HepG2 (cell line): ENCODE data around the gene TSNAX. TPM values are rescaled to one million over a fixed set of nuclear protein-coding genes. Genes with fewer than 3 reads are reported as not detected.

Experiments
- ATAC-seq: fragments of 200-7000 bp; cut with Tn5 transposase; 3 replicates; pipeline ENCODE4 v1.9.1; 2020; ENCODE audit warnings: mild to moderate bottlenecking, moderate library complexity
- BruUV-seq: library from RNA; stranded (reverse); fragments of 400-500 nt; replicated peaks from 2 replicates; lab custom pipeline; 2021; lab: Mats Ljungman, UMichigan
- CTCF ChIA-PET: fragments of 300-600 bp; formaldehyde crosslinking; extraction: SDS; loops from one replicate; lab custom pipeline; 2021; ENCODE audit warnings: low total read pairs, inconsistent platforms, low intra/inter-chr PET ratio; lab: Yijun Ruan, JAX
- POLR2A ChIA-PET: fragments of 350-600 bp; sonication (Branson Sonifier 250); formaldehyde crosslinking; loops from one replicate; lab custom pipeline; 2020; ENCODE audit warnings: antibody characterized with exemption, inconsistent platforms; lab: Yijun Ruan, JAX
- DNase-seq: peaks from one replicate; pipeline ENCODE4 v3.0.0-alpha.2; 2015; ENCODE audit warnings: low spot score
- FAIRE-seq: peaks from 3 replicates; lab custom pipeline; 2011; peaks lifted over from hg19 to GRCh38; lab: Jason Lieb, UNC
- H2AFZ ChIP-seq: one replicate; pipeline ENCODE4 v1.6.1; 2011; ENCODE audit warnings: low read length, inconsistent platforms
- H3K27ac ChIP-seq: fragments of 300-600 bp; 3 replicates; pipeline ENCODE4 v1.8.0; 2011; ENCODE audit warnings: mixed run types, mild to moderate bottlenecking, mixed read lengths, low read length, inconsistent platforms; ENCODE audit not compliant: insufficient read depth; ENCODE audit errors: extremely low read length
- H3K27me3 ChIP-seq, 2 experiments: fragments of 200-600 bp in 1 of 2; 2 replicates in 1 of 2; 3 replicates in 1 of 2; pipeline versions ENCODE4 v1.6.0 to v1.8.0; 2011; ENCODE audit warnings: low read length in 2 of 2, mild to moderate bottlenecking in 2 of 2, moderate library complexity in 2 of 2, inconsistent platforms in 1 of 2; ENCODE audit not compliant: insufficient read depth in 2 of 2, control insufficient read depth in 1 of 2
- H3K36me3 ChIP-seq, 2 experiments: fragments of 200-600 bp in 1 of 2; replicated peaks in 1 of 2; 2 replicates in 1 of 2; 3 replicates in 1 of 2; pipeline versions ENCODE4 v1.5.1 to v1.8.0; 2011; ENCODE audit warnings: low read length in 2 of 2, inconsistent platforms in 1 of 2; ENCODE audit not compliant: insufficient read depth in 2 of 2, control insufficient read depth in 1 of 2
- H3K4me1 ChIP-seq: 2 replicates; pipeline ENCODE4 v1.5.1; 2012; ENCODE audit warnings: low read length, inconsistent platforms; ENCODE audit not compliant: insufficient read depth
- H3K4me2 ChIP-seq: 2 replicates; pipeline ENCODE4 v1.6.0; 2011; ENCODE audit warnings: low read depth, low read length, inconsistent platforms
- H3K4me3 ChIP-seq, 3 experiments: fragments of 200-600 bp in 1 of 3; sonication (generic), shearing (Covaris generic) in 1 of 3; replicated peaks in 1 of 3; 2 replicates each; pipeline ENCODE4 v1.5.1; 2011 to 2016; ENCODE audit warnings: low read length in 3 of 3, inconsistent platforms in 2 of 3, low read depth in 2 of 3, mild to moderate bottlenecking in 2 of 3, control low read depth in 1 of 3, mixed read lengths in 1 of 3; ENCODE audit not compliant: insufficient read depth in 1 of 3
- H3K79me2 ChIP-seq: one replicate; pipeline ENCODE4 v1.6.1; 2011; ENCODE audit warnings: low read length, inconsistent platforms; ENCODE audit not compliant: insufficient read depth
- H3K9ac ChIP-seq: 2 replicates; pipeline ENCODE4 v1.6.0; 2011; ENCODE audit warnings: mild to moderate bottlenecking, low read depth, low read length, inconsistent platforms; ENCODE audit not compliant: insufficient read depth
- H3K9me3 ChIP-seq: 2 replicates; pipeline ENCODE4 v1.5.1; 2012; ENCODE audit warnings: mild to moderate bottlenecking, low read length
- H4K20me1 ChIP-seq: 2 replicates; pipeline ENCODE4 v1.6.0; 2011; ENCODE audit warnings: inconsistent platforms, mild to moderate bottlenecking, low read length, moderate library complexity; ENCODE audit not compliant: insufficient read depth
- ATF2 ChIP-seq: sonication (generic); formaldehyde crosslinking; IDR thresholded peaks from 2 replicates; pipeline ENCODE4 v1.4.0; 2020; ENCODE audit warnings: missing genetic modification reagents
- CTCF ChIP-seq: sonication (generic); formaldehyde crosslinking; IDR thresholded peaks from 2 replicates; pipeline ENCODE4 v1.5.0; 2020; ENCODE audit warnings: mild to moderate bottlenecking, missing genetic modification reagents, moderate library complexity
- FOXO1 ChIP-seq: sonication (generic); formaldehyde crosslinking; IDR thresholded peaks from 2 replicates; pipeline ENCODE4 v1.4.0; 2020; ENCODE audit warnings: missing genetic modification reagents
- KAT2B ChIP-seq: fragments of 150-350 bp; IDR thresholded peaks from 2 replicates; pipeline ENCODE4 v1.6.1; 2014; ENCODE audit warnings: low read depth, low read length, borderline replicate concordance
- RAD21 ChIP-seq: fragments of 450-650 bp; formaldehyde crosslinking; IDR thresholded peaks from 2 replicates; pipeline ENCODE4 v1.5.0; 2020; ENCODE audit warnings: mild to moderate bottlenecking
- SMC3 ChIP-seq: IDR thresholded peaks from 2 replicates; pipeline ENCODE4 v1.6.1; 2011; ENCODE audit warnings: low read length, improper control_type of control experiment
- STAG1 ChIP-seq: sonication (generic); formaldehyde crosslinking; IDR thresholded peaks from 2 replicates; pipeline ENCODE4 v1.4.0; 2020; ENCODE audit warnings: missing genetic modification reagents
- ZBTB1 ChIP-seq: sonication (generic); formaldehyde crosslinking; IDR thresholded peaks from 2 replicates; pipeline ENCODE4 v1.4.0; 2020; ENCODE audit warnings: missing genetic modification reagents, borderline replicate concordance
- WGBS: methylation state at CpG from one replicate; pipeline ENCODE4 v1.1.6; 2017; ENCODE audit warnings: low lambda C conversion rate; 5-methylcytosine and 5-hydroxymethylcytosine counted together
- in situ Hi-C: cut with HindIII; loops from 2 replicates; pipeline ENCODE4 v1.10.0; 2017; ENCODE audit warnings: low pct_unique_long_range_greater_than_20kb; ENCODE audit not compliant: extremely low pct_ligation_motif_present
- intact Hi-C: fragments of 100-400 bp; cut with micrococcal nuclease; formaldehyde crosslinking; loops from one replicate; pipeline ENCODE4 v1.10.0; 2022; ENCODE audit not compliant: unreplicated experiment
- polyA plus RNA-seq, 8 experiments: library from polyadenylated mRNA; depleted of rRNA in 3 of 8; stranded (reverse) in 7 of 8; unstranded in 1 of 8; fragments of >200 nt; fragmentation: Illumina TruSeq in 4 of 8; extraction: Trizol in 4 of 8; gene quantifications; 2 replicates each; pipeline versions ENCODE4 v1.2.1 to v1.2.3, GENCODE V29; 2011 to 2016; ENCODE audit warnings: low read depth in 4 of 8, missing spikeins in 1 of 8, mixed read lengths in 1 of 8; ENCODE audit not compliant: insufficient read depth in 1 of 8
- total RNA-seq, 5 experiments: library from RNA; depleted of rRNA; stranded (reverse); fragments of >200 nt; fragmentation: Illumina TruSeq; extraction: Trizol; gene quantifications; 2 replicates each; pipeline ENCODE4 v1.2.3, GENCODE V29; 2016; ENCODE audit warnings: low read depth in 1 of 5

Gene TSNAX
- total and polyA plus RNA-seq, 2 of the 13 experiments (the other 11 are each of a cell fraction or from before 2014, with no cell fraction given), result 13.2 to 46.2 TPM

GRCh38 chr1:231584921-231585320 is 56.5 kb downstream of the TSNAX start:
- H2AFZ ChIP-seq, result no peak overlapping the region
- H3K4me2 ChIP-seq, result no peak overlapping the region
- no peak for ATAC-seq
- no TSS peak for BruUV-seq
- 81% methylated on average over 5 of the region's 5 CpGs for WGBS
- no peak for DNase-seq
- no peaks in the 10 kb centered on the region for H3K4me1 ChIP-seq
- no peaks in the 10 kb centered on the region for H3K36me3 ChIP-seq
- POLR2A ChIA-PET, result no interaction called here
- no peaks in the 10 kb centered on the region for H3K9me3 ChIP-seq
- H4K20me1 ChIP-seq, result no peaks in the 10 kb centered on the region
- H3K4me3 ChIP-seq, result no peak overlapping the region
- no peak for FAIRE-seq
- no peaks in the 10 kb centered on the region for H3K79me2 ChIP-seq
- H3K27ac ChIP-seq, result no peak overlapping the region
- H3K27me3 ChIP-seq, result no peaks in the 10 kb centered on the region
- intact Hi-C loops (loop anchor here (1.0 kb wide), 1 partner anchor 227 kb away; no protein-coding TSS in a partner anchor), in situ Hi-C loops (no loop called here)
- H3K9ac ChIP-seq, result no peak overlapping the region
- TF ChIP-seq FOXO1 (CRISPR knock-in tag) (no peak), ATF2 (no peak)
- TF ChIP-seq, all 625 proteins: peak for 0
- CTCF ChIA-PET, result interaction anchor here (1.2 kb wide), 1 partner anchor 227 kb away, joined by 3 read pairs; no protein-coding TSS in a partner anchor

- DNase-seq, result peak; percentile 44
- TF ChIP-seq ZBTB1, result no peak
- TF ChIP-seq SMC3, result peak; percentile 79
- TF ChIP-seq STAG1 (CRISPR knock-in tag), result peak; percentile 93
- TF ChIP-seq RAD21, result peak; percentile 39; the same call in 1 of the 2 replicates
- no peak for TF ChIP-seq KAT2B
- TF ChIP-seq CTCF, result peak; percentile 83
- peaks cover 3% of the 10 kb centered on the region; the same call in 1 of the 2 replicates for H3K4me1 ChIP-seq
- no peak overlapping the region for H3K4me2 ChIP-seq
- no peak overlapping the region for H3K27ac ChIP-seq
- no peak overlapping the region for H2AFZ ChIP-seq
- H4K20me1 ChIP-seq, result no peaks in the 10 kb centered on the region
- H3K79me2 ChIP-seq, result no peaks in the 10 kb centered on the region
- BruUV-seq, result no TSS peak
- H3K9me3 ChIP-seq, result no peaks in the 10 kb centered on the region
- no peaks in the 10 kb centered on the region for H3K27me3 ChIP-seq
- H3K36me3 ChIP-seq, result no peaks in the 10 kb centered on the region
- 21% methylated on average over 12 of the region's 12 CpGs for WGBS
- no peak overlapping the region for H3K9ac ChIP-seq
- in situ Hi-C loops, result no loop called here
- ChIA-PET CTCF (interaction anchor here (1.1 to 1.8 kb wide), 2 partner anchors 14 to 232 kb away, joined by 3 to 23 read pairs; no protein-coding TSS in a partner anchor), POLR2A (no interaction called here)
- peak; percentile 60 for FAIRE-seq
- ATAC-seq, result peak; percentile 90
- intact Hi-C loops, result loop anchor here (1.0 kb wide), 1 partner anchor 233 kb away; no protein-coding TSS in a partner anchor
- no peak overlapping the region for H3K4me3 ChIP-seq
These were observed 62.2 kb downstream of the TSNAX start for GRCh38 chr1:231590453-231591198.
